Gastroesophageal sphincter (tissue), 4 donors: ENCODE data around the gene FDX1. TPM values are rescaled to one million over a fixed set of nuclear protein-coding genes. Genes with fewer than 3 reads are reported as not detected.

ENCODE experiments used
- ATAC-seq: fragments of 150-250 bp; one replicate; pipeline ENCODE4 v1.9.1; 2016; ENCODE audit warnings: mild to moderate bottlenecking, moderate library complexity
- H3K27ac ChIP-seq, 4 donors: fragments of 200-600 bp; sonication (generic) in 3 of 4; 1 replicate in 3 of 4; 2 replicates in 1 of 4; pipeline ENCODE4 v1.5.1; 2016 to 2019
- H3K27me3 ChIP-seq: fragments of 200-600 bp; sonication (generic); one replicate; pipeline ENCODE4 v1.5.1; 2019
- H3K36me3 ChIP-seq, 2 donors: fragments of 200-600 bp; sonication (generic); one replicate each; pipeline ENCODE4 v1.5.1; 2019; ENCODE audit warnings: control low read depth in 1 of 2
- H3K4me1 ChIP-seq, 3 donors: fragments of 200-600 bp; sonication (generic); 1 replicate in 2 of 3; 2 replicates in 1 of 3; pipeline ENCODE4 v1.5.1; 2016 to 2019; ENCODE audit warnings: control low read depth in 2 of 3
- H3K4me3 ChIP-seq, 2 donors: fragments of 200-600 bp; sonication (generic); one replicate each; pipeline ENCODE4 v1.5.1; 2019; ENCODE audit warnings: mild to moderate bottlenecking in 1 of 2, moderate library complexity in 1 of 2
- H3K9me3 ChIP-seq, 3 donors: fragments of 200-600 bp; sonication (generic); one replicate each; pipeline ENCODE4 v1.5.1; 2017 to 2019; ENCODE audit warnings: control low read depth in 2 of 3
- EP300 ChIP-seq: sonication (generic); formaldehyde crosslinking; IDR thresholded peaks from one replicate; pipeline ENCODE4 v1.6.1; 2017; ENCODE audit warnings: antibody characterized with exemption, mild to moderate bottlenecking
- POLR2A ChIP-seq, 2 donors: fragments of 450-650 bp; IDR thresholded peaks; one replicate each; pipeline ENCODE4 v1.6.1; 2017; ENCODE audit warnings: antibody characterized with exemption in 2 of 2, mild to moderate bottlenecking in 2 of 2, moderate library complexity in 1 of 2
- POLR2AphosphoS5 ChIP-seq: sonication (generic); formaldehyde crosslinking; IDR thresholded peaks from one replicate; pipeline ENCODE4 v1.6.1; 2017; ENCODE audit warnings: antibody characterized with exemption
- WGBS, 2 donors: methylation state at CpG; one replicate each; pipeline ENCODE4 v1.1.5; 2018; ENCODE audit warnings: low coverage in 1 of 2; 5-methylcytosine and 5-hydroxymethylcytosine counted together
- total RNA-seq, 4 donors: library from RNA; depleted of rRNA; stranded (reverse); fragments of >200 nt; gene quantifications; one replicate each; pipeline ENCODE4 v1.1.0, GENCODE V29; 2016
- TF ChIP-seq, protein P1 (sequence below), 4 experiments: fragments of 200-600 bp in 2 of 4; fragments of 450-650 bp in 2 of 4; sonication (generic) in 1 of 4; IDR thresholded peaks; one replicate each; pipeline ENCODE4 v1.5.1; 2017 to 2019; ENCODE audit warnings: antibody characterized with exemption in 4 of 4, mild to moderate bottlenecking in 2 of 4, moderate library complexity in 2 of 4

The FDX1 gene
- total RNA-seq, 4 donors from 2014 or later: 13.7 to 17.5 (median 14.7) TPM

DNA sequence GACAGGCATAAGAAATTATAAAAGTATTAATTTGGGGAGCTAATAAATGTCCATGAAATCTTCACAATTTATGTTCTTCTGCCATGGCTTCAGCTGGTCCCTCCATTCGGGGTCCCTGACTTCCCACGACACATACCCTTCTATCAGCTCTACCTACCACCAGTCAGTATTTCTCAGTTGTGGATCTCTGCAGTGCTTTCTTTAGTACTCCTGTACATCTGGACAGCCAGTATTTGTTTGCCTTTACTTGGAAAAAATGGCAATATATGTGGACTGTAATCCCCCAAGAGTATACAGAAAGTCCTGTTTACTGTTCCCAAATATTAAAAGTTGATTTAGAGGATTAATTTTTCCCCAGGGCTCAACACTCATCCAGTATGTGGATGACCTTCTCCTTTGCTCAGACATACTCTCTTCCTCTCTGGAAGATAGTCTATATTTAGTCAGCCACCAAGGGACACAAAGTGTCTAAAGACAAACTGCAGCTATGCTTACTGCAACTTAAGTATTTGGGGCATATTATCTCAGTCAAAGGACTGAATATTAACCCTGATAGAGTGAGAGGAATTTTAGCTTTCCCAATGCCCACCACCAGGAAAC is 7.3 kb upstream of the FDX1 start:
- 94 to 97% methylated on average over 2 of the region's 2 CpGs for WGBS, 2 donors

DNA sequence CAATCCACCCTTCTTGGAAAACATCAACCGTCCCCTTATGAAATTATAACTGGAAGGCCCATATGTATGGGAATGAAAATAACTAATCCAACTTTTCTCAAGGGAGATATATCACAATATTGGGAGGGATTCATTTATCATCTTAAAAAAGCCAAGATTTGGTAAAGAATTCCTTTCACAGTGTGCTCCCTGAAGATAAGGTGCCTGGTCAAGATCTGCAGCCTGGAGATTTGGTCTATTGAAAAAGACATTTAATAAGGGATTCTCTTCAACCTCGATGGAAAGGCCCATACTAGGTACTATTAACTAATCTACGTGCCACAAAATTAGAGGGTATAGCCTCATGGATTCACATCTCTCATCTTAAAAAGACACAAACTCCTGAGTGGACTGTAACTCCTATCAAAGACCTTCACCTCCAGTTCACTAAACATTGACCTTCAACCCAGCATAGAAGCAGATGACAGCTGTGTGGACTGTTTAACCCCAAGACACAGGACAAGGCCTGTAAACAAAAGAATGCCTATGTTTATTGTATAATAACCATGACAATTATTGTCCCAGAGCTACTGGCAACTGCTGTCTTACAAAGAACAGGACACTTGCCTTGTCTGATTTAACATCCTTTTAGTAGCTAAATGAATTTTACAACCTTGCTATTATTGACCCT is 4.8 kb upstream of the FDX1 start:
- Histone ChIP-seq H3K27ac (no peak overlapping the region), H3K27me3 (no peaks in the 10 kb centered on the region), H3K36me3 (no peaks in the 10 kb centered on the region), H3K4me1 (peaks cover 0 to 6% (median 0%) of the 10 kb centered on the region in 3 donors), H3K9me3 (no peaks in the 10 kb centered on the region), H3K4me3 (no peak overlapping the region)
- no peak for TF ChIP-seq POLR2A (IDR thresholded peaks at IDR 0.05)
- TF ChIP-seq, protein P1, sequence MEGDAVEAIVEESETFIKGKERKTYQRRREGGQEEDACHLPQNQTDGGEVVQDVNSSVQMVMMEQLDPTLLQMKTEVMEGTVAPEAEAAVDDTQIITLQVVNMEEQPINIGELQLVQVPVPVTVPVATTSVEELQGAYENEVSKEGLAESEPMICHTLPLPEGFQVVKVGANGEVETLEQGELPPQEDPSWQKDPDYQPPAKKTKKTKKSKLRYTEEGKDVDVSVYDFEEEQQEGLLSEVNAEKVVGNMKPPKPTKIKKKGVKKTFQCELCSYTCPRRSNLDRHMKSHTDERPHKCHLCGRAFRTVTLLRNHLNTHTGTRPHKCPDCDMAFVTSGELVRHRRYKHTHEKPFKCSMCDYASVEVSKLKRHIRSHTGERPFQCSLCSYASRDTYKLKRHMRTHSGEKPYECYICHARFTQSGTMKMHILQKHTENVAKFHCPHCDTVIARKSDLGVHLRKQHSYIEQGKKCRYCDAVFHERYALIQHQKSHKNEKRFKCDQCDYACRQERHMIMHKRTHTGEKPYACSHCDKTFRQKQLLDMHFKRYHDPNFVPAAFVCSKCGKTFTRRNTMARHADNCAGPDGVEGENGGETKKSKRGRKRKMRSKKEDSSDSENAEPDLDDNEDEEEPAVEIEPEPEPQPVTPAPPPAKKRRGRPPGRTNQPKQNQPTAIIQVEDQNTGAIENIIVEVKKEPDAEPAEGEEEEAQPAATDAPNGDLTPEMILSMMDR (IDR thresholded peaks at IDR 0.05): no peak
- TF ChIP-seq POLR2AphosphoS5: no peak
- TF ChIP-seq EP300: no peak
- WGBS, 2 donors: 78 to 93% methylated on average over 3 of the region's 3 CpGs
- no peak for ATAC-seq

More for the DNA sequence above, 7.3 kb upstream of the FDX1 start:
- no peak for ATAC-seq
- Histone ChIP-seq H3K4me3 (no peak overlapping the region), H3K27me3 (no peaks in the 10 kb centered on the region), H3K27ac (no peak overlapping the region), H3K9me3 (no peaks in the 10 kb centered on the region), H3K36me3 (no peaks in the 10 kb centered on the region), H3K4me1 (no peaks in the 10 kb centered on the region)
- TF ChIP-seq EP300 (no peak), POLR2A (IDR thresholded peaks at IDR 0.05) (no peak), POLR2AphosphoS5 (no peak)
- TF ChIP-seq, protein P1 (IDR thresholded peaks at IDR 0.05): no peak

DNA sequence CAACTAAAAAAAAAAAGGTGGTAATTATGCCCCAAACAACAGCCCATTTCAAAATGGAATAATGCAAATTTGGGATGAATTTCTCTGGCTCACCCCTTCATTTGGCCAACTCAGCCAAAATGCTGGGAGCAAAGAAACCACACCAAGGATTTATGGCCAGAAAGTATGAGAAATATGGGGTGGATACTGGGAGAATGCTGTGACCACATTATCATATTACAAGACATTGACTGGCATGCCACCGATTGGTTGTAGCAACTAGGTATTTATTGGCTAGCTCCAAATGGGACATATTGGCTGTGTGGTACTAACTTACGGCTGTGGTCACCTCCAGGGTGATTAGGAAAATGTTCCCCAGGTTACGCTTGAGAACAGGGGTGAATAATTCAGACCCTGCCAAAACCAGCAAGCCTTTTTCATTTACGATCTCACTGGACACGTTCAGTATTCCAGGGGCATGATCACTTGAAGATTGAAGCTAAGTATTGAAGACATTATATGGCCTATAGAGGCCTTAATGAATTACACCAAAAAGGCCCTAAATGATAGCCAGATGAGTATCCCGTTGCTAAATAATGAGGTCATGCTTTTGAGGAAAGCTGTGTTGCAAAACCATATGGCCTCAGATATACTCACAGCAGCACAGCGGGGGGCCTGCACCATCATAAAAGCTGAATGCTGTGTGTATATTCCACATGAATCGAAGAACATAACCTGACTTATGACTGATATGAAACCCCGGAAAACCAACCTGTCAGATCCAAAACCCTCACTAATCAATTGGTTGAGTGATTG is 3.8 kb upstream of the FDX1 start:
- WGBS, 2 donors: 86 to 90% methylated on average over 7 to 8 of the region's 9 CpGs
- no peak for ATAC-seq
- TF ChIP-seq POLR2AphosphoS5 (no peak), EP300 (no peak), POLR2A (IDR thresholded peaks at IDR 0.05) (no peak)
- TF ChIP-seq, protein P1 (IDR thresholded peaks at IDR 0.05): no peak
- Histone ChIP-seq H3K36me3 (no peaks in the 10 kb centered on the region), H3K4me3 (no peak overlapping the region), H3K27ac (no peak overlapping the region), H3K4me1 (peaks cover 0 to 12% (median 0%) of the 10 kb centered on the region in 3 donors), H3K9me3 (no peaks in the 10 kb centered on the region), H3K27me3 (no peaks in the 10 kb centered on the region)

DNA sequence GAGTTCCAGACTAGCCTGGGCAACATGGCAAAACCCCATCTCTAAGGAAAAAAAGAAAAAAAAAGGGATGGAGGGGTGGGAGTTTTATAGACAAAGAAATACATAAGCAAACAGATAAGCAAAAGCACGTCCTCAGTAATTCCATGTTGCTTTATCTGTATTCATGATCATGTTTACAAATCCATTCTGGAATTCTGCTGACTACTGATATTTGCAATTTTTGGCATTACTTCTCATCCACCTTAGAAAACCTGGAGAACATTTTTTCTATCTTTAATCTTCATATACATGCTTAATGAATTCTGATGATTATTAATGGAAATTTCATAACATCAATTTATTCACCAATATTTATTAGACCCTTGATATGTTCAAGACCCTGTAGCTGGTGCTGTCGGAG is 1.7 kb upstream of the FDX1 start:
- Histone ChIP-seq H3K4me1 (peaks cover 0 to 33% (median 2%) of the 10 kb centered on the region in 3 donors), H3K9me3 (no peaks in the 10 kb centered on the region), H3K27me3 (no peaks in the 10 kb centered on the region), H3K4me3 (no peak overlapping the region), H3K27ac (no peak overlapping the region), H3K36me3 (no peaks in the 10 kb centered on the region)
- 91 to 95% methylated on average over 2 of the region's 2 CpGs for WGBS, 2 donors
- TF ChIP-seq POLR2AphosphoS5 (no peak), POLR2A (IDR thresholded peaks at IDR 0.05) (no peak), EP300 (no peak)
- TF ChIP-seq, protein P1 (IDR thresholded peaks at IDR 0.05): no peak
- ATAC-seq: no peak
